Activated CD4-positive, alpha-beta memory T cell treated with anti-CD3 and anti-CD28 coated beads for 36 hours (primary cell): Measurements from ENCODE around the gene THTPA. TPM values are rescaled to one million over a fixed set of nuclear protein-coding genes. Genes with fewer than 3 reads are reported as not detected.
A peak's percentile ranks its signal among the peaks of the same experiment; 100 is the strongest.

Experiments
- CTCF ChIA-PET: fragments of 350-600 bp; sonication (Branson Sonifier 250); formaldehyde crosslinking; loops from one replicate; lab custom pipeline; 2021; ENCODE audit warnings: antibody characterized with exemption, inconsistent platforms; lab: Charles Lee
- POLR2A ChIA-PET: fragments of 350-600 bp; sonication (Branson Sonifier 250); formaldehyde crosslinking; loops from one replicate; lab custom pipeline; 2021; ENCODE audit warnings: antibody characterized with exemption; lab: Charles Lee
- DNase-seq: peaks from one replicate; pipeline ENCODE4 v3.0.0-alpha.2; 2020
- H3K27ac Mint-ChIP-seq: one replicate; pipeline ENCODE4 v1.8.0; 2021; ENCODE audit warnings: mixed read lengths
- H3K27me3 Mint-ChIP-seq: one replicate; pipeline ENCODE4 v1.8.0; 2021; ENCODE audit warnings: mixed read lengths
- H3K36me3 Mint-ChIP-seq: one replicate; pipeline ENCODE4 v1.8.0; 2021; ENCODE audit warnings: mixed read lengths
- H3K4me1 Mint-ChIP-seq: one replicate; pipeline ENCODE4 v1.8.0; 2021; ENCODE audit warnings: low read depth, mixed read lengths
- H3K4me3 Mint-ChIP-seq: one replicate; pipeline ENCODE4 v1.8.0; 2021; ENCODE audit warnings: mild to moderate bottlenecking, mixed read lengths
- H3K9me3 Mint-ChIP-seq: one replicate; pipeline ENCODE4 v1.8.0; 2021; ENCODE audit warnings: mixed read lengths
- intact Hi-C: fragments of 100-400 bp; cut with micrococcal nuclease; formaldehyde crosslinking; loops from one replicate; pipeline ENCODE4 v1.15.1; 2023
- total RNA-seq, 2 experiments: library from RNA; stranded (reverse); gene quantifications; one replicate each; pipeline ENCODE4 v1.2.3, GENCODE V29; 2021

THTPA gene
- total RNA-seq, 2 experiments from 2014 or later, result 7.7 to 8.2 TPM

- Mint-ChIP-seq H3K4me1 (peaks cover 44% of the 10 kb centered on the region), H3K4me3 (peak overlapping the region; percentile 7), H3K36me3 (peaks cover 26% of the 10 kb centered on the region), H3K27me3 (no peaks in the 10 kb centered on the region), H3K27ac (peak overlapping the region; percentile 54), H3K9me3 (no peaks in the 10 kb centered on the region)
- POLR2A ChIA-PET, result interaction anchor here (0.7 kb wide), 1 partner anchor 9 kb away, joined by 3 read pairs; no protein-coding TSS in a partner anchor
- DNase-seq, result no peak
- CTCF ChIA-PET, result interaction anchor here (0.7 to 11.3 kb wide), 12 partner anchors 9 to 490 kb away, joined by 3 to 223 read pairs (median 8); partner anchors contain the start of genes AP1G2, NGDN and ZFHX2
- intact Hi-C loops, result loop anchor here (5.0 kb wide), 2 partner anchors 256 to 271 kb away; partner anchors contain the start of genes HOMEZ and PPP1R3E
These were observed 2.4 kb downstream of the THTPA start for GRCh38 chr14:23558346-23559009.

GRCh38 chr14:23559010-23559925, 3.2 kb downstream of the THTPA start:
- ChIA-PET CTCF (interaction anchor here (0.6 to 11.3 kb wide), 23 partner anchors 9 to 564 kb away, joined by 3 to 223 read pairs (median 5); partner anchors contain the start of genes AP1G2, PABPN1 and ZFHX2), POLR2A (interaction anchor here (1.0 to 1.1 kb wide), 2 partner anchors 77 to 233 kb away, joined by 3 read pairs; no protein-coding TSS in a partner anchor)
- Mint-ChIP-seq H3K4me1 (peaks cover 46% of the 10 kb centered on the region), H3K4me3 (no peak overlapping the region), H3K9me3 (no peaks in the 10 kb centered on the region), H3K27ac (no peak overlapping the region), H3K36me3 (peaks cover 28% of the 10 kb centered on the region), H3K27me3 (no peaks in the 10 kb centered on the region)
- intact Hi-C loops, result loop anchor here (5.0 kb wide), 2 partner anchors 257 to 272 kb away; partner anchors contain the start of genes HOMEZ and PPP1R3E
- peak; percentile 75 for DNase-seq

- Mint-ChIP-seq H3K4me3 (no peak overlapping the region), H3K4me1 (peaks cover 49% of the 10 kb centered on the region), H3K27ac (peak overlapping the region; percentile 42), H3K9me3 (no peaks in the 10 kb centered on the region), H3K27me3 (no peaks in the 10 kb centered on the region), H3K36me3 (peaks cover 35% of the 10 kb centered on the region)
- intact Hi-C loops, result loop anchor here (5.0 kb wide), 2 partner anchors 258 to 273 kb away; partner anchors contain the start of genes HOMEZ and PPP1R3E
- no peak for DNase-seq
- ChIA-PET POLR2A (interaction anchor here (1.0 to 1.1 kb wide), 2 partner anchors 78 to 234 kb away, joined by 3 read pairs; no protein-coding TSS in a partner anchor), CTCF (interaction anchor here (0.6 to 11.3 kb wide), 25 partner anchors 8 to 565 kb away, joined by 3 to 223 read pairs (median 4); partner anchors contain the start of genes AP1G2, PABPN1 and ZFHX2)
These were observed 4.0 kb downstream of the THTPA start for GRCh38 chr14:23559926-23560520.

GRCh38 chr14:23561259-23561658, 5.2 kb downstream of the THTPA start:
- no peaks in the 10 kb centered on the region for H3K27me3 Mint-ChIP-seq
- ChIA-PET POLR2A (interaction anchor here (1.1 to 1.2 kb wide), 2 partner anchors 9 to 10 kb away, joined by 3 to 4 read pairs; no protein-coding TSS in a partner anchor), CTCF (interaction anchor here (1.2 to 11.3 kb wide), 9 partner anchors 7 to 93 kb away, joined by 3 to 223 read pairs (median 13); partner anchors contain the start of genes AP1G2 and ZFHX2)
- peaks cover 49% of the 10 kb centered on the region for H3K4me1 Mint-ChIP-seq
- H3K9me3 Mint-ChIP-seq, result no peaks in the 10 kb centered on the region
- no peak for DNase-seq
- H3K36me3 Mint-ChIP-seq, result peaks cover 40% of the 10 kb centered on the region
- intact Hi-C loops, result no loop called here
- H3K4me3 Mint-ChIP-seq, result no peak overlapping the region
- no peak overlapping the region for H3K27ac Mint-ChIP-seq

GRCh38 chr14:23561873-23562821, 6.1 kb downstream of the THTPA start:
- POLR2A ChIA-PET, result interaction anchor here (1.1 to 1.2 kb wide), 3 partner anchors 9 to 82 kb away, joined by 3 to 4 read pairs (median 3); no protein-coding TSS in a partner anchor
- peaks cover 46% of the 10 kb centered on the region for H3K4me1 Mint-ChIP-seq
- intact Hi-C loops, result loop anchor here (1.0 kb wide), 2 partner anchors 23 to 84 kb away; no protein-coding TSS in a partner anchor
- no peak for DNase-seq
- H3K27ac Mint-ChIP-seq, result no peak overlapping the region
- H3K27me3 Mint-ChIP-seq, result no peaks in the 10 kb centered on the region
- peaks cover 40% of the 10 kb centered on the region for H3K36me3 Mint-ChIP-seq
- H3K4me3 Mint-ChIP-seq, result no peak overlapping the region
- no peaks in the 10 kb centered on the region for H3K9me3 Mint-ChIP-seq
- CTCF ChIA-PET, result interaction anchor here (0.8 to 11.3 kb wide), 10 partner anchors 8 to 349 kb away, joined by 3 to 223 read pairs (median 6); partner anchors contain the start of gene ZFHX2

- Mint-ChIP-seq H3K27ac (no peak overlapping the region), H3K36me3 (peaks cover 38% of the 10 kb centered on the region), H3K9me3 (no peaks in the 10 kb centered on the region), H3K27me3 (no peaks in the 10 kb centered on the region), H3K4me1 (peaks cover 39% of the 10 kb centered on the region), H3K4me3 (no peak overlapping the region)
- CTCF ChIA-PET, result interaction anchor here (0.6 to 11.3 kb wide), 13 partner anchors 9 to 392 kb away, joined by 3 to 223 read pairs (median 4); partner anchors contain the start of gene ZFHX2
- intact Hi-C loops, result loop anchor here (1.0 kb wide), 2 partner anchors 24 to 85 kb away; no protein-coding TSS in a partner anchor
- DNase-seq, result peak; percentile 65
- POLR2A ChIA-PET, result interaction anchor here (1.2 kb wide), 1 partner anchor 83 kb away, joined by 3 read pairs; no protein-coding TSS in a partner anchor
These were observed 6.9 kb downstream of the THTPA start for GRCh38 chr14:23562822-23563472.

- Mint-ChIP-seq H3K36me3 (peaks cover 38% of the 10 kb centered on the region), H3K4me3 (no peak overlapping the region), H3K27me3 (no peaks in the 10 kb centered on the region), H3K27ac (no peak overlapping the region), H3K4me1 (peaks cover 40% of the 10 kb centered on the region), H3K9me3 (no peaks in the 10 kb centered on the region)
- no peak for DNase-seq
- intact Hi-C loops, result no loop called here
- ChIA-PET POLR2A (interaction anchor here (1.2 kb wide), 1 partner anchor 83 kb away, joined by 3 read pairs; no protein-coding TSS in a partner anchor), CTCF (interaction anchor here (0.6 to 11.3 kb wide), 14 partner anchors 8 to 391 kb away, joined by 3 to 223 read pairs (median 4); partner anchors contain the start of genes THTPA and ZFHX2)
These were observed 7.6 kb downstream of the THTPA start for GRCh38 chr14:23563473-23564180.

- ChIA-PET CTCF (interaction anchor here (1.2 to 11.3 kb wide), 4 partner anchors 8 to 237 kb away, joined by 3 to 223 read pairs (median 34); partner anchors contain the start of genes THTPA and ZFHX2), POLR2A (no interaction called here)
- no peak for DNase-seq
- Mint-ChIP-seq H3K27ac (no peak overlapping the region), H3K36me3 (peaks cover 37% of the 10 kb centered on the region), H3K4me3 (no peak overlapping the region), H3K4me1 (peaks cover 44% of the 10 kb centered on the region), H3K9me3 (no peaks in the 10 kb centered on the region), H3K27me3 (no peaks in the 10 kb centered on the region)
- intact Hi-C loops, result no loop called here
These were observed 8.2 kb downstream of the THTPA start for GRCh38 chr14:23564181-23564812.

- no peaks in the 10 kb centered on the region for H3K9me3 Mint-ChIP-seq
- POLR2A ChIA-PET, result no interaction called here
- H3K4me1 Mint-ChIP-seq, result peaks cover 39% of the 10 kb centered on the region
- peaks cover 34% of the 10 kb centered on the region for H3K36me3 Mint-ChIP-seq
- no peak overlapping the region for H3K27ac Mint-ChIP-seq
- intact Hi-C loops, result no loop called here
- H3K4me3 Mint-ChIP-seq, result no peak overlapping the region
- H3K27me3 Mint-ChIP-seq, result no peaks in the 10 kb centered on the region
- CTCF ChIA-PET, result interaction anchor here (1.2 to 11.3 kb wide), 3 partner anchors 9 to 87 kb away, joined by 3 to 223 read pairs (median 63); partner anchors contain the start of genes THTPA and ZFHX2
- no peak for DNase-seq
These were observed 8.8 kb downstream of the THTPA start for GRCh38 chr14:23564876-23565275.
